Measurements from ENCODE around the gene GYPA.
"Not testable (repeated sequence)": the region's sequence is repeated elsewhere in the genome, so short reads cannot be mapped to it uniquely, and the experiment has no call there.

DNA sequence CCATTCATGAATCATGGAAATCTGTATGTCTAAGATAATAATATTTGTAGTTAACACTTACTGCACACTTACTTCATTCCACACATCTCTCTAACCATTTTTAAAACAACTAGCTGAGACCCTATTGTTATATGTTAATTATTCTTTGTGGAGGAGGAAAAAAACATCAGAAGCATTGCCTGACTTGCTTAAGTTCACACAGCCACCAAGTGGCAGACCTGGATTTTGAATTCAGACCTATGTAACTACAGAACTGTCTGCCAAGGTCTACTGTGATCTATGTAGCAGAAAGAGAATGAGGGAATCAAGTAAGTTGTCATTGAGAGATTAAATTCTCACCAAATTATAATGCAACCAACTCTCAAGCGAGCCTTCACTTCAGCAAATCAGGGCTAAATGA, 10.4 kb downstream of the GYPA start:
- TF ChIP-seq GABPA (IDR thresholded peaks at IDR 0.05; ENCODE audit: low read depth) = not testable (repeated sequence)
- TF ChIP-seq, protein P1, sequence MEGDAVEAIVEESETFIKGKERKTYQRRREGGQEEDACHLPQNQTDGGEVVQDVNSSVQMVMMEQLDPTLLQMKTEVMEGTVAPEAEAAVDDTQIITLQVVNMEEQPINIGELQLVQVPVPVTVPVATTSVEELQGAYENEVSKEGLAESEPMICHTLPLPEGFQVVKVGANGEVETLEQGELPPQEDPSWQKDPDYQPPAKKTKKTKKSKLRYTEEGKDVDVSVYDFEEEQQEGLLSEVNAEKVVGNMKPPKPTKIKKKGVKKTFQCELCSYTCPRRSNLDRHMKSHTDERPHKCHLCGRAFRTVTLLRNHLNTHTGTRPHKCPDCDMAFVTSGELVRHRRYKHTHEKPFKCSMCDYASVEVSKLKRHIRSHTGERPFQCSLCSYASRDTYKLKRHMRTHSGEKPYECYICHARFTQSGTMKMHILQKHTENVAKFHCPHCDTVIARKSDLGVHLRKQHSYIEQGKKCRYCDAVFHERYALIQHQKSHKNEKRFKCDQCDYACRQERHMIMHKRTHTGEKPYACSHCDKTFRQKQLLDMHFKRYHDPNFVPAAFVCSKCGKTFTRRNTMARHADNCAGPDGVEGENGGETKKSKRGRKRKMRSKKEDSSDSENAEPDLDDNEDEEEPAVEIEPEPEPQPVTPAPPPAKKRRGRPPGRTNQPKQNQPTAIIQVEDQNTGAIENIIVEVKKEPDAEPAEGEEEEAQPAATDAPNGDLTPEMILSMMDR (IDR thresholded peaks at IDR 0.05; ENCODE audit: insufficient read depth, low read length) = not testable (repeated sequence)
